Measurements from ENCODE around the gene FNDC10.

Gene FNDC10

DNA sequence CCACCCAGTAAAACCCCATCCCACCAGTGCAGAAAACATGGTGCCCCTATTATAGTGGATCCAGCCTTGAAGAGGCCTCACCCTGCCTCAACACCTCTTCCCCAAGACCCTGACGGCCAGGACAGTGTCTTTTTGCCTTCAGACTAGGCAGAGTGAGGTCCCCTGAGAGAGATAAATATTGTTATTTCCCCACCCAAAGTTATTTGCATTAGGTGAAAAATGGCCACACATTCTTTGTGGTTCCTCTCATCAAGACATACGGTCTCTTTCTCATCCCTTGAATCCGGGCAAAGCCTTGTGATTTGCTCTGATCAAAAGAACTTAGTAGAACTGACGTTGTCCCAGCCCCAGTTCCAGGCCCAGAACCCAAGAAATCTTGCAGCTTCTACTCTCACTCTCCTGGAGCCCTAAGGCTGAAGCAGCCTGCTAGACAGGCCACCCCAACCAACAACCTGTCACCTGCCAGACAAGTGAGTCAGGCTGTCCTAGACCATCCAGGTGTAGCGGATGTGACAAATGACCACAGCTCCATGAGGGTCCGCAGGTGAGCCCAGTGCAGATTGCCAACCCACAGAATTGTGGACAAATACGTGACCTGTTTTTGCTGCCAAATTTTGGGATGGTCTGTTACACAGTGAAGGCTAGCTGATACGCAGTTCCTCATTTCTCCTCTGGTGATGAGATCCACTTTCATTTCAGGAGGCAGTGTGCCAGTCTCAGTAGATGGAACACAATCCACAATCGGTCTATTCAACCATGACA is 17.2 kb downstream of the FNDC10 start:
- no peak for DNase-seq (ENCODE audit: low spot score)
- TF ChIP-seq, protein P1, sequence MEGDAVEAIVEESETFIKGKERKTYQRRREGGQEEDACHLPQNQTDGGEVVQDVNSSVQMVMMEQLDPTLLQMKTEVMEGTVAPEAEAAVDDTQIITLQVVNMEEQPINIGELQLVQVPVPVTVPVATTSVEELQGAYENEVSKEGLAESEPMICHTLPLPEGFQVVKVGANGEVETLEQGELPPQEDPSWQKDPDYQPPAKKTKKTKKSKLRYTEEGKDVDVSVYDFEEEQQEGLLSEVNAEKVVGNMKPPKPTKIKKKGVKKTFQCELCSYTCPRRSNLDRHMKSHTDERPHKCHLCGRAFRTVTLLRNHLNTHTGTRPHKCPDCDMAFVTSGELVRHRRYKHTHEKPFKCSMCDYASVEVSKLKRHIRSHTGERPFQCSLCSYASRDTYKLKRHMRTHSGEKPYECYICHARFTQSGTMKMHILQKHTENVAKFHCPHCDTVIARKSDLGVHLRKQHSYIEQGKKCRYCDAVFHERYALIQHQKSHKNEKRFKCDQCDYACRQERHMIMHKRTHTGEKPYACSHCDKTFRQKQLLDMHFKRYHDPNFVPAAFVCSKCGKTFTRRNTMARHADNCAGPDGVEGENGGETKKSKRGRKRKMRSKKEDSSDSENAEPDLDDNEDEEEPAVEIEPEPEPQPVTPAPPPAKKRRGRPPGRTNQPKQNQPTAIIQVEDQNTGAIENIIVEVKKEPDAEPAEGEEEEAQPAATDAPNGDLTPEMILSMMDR (IDR thresholded peaks at IDR 0.05; ENCODE audit: extremely low read depth, insufficient read depth, missing control alignments): no peak
- in situ Hi-C loops (cut with MboI; ENCODE audit: low pct_unique_long_range_greater_than_20kb, low sequenced_read_pairs, unreplicated experiment): no loop called here

DNA sequence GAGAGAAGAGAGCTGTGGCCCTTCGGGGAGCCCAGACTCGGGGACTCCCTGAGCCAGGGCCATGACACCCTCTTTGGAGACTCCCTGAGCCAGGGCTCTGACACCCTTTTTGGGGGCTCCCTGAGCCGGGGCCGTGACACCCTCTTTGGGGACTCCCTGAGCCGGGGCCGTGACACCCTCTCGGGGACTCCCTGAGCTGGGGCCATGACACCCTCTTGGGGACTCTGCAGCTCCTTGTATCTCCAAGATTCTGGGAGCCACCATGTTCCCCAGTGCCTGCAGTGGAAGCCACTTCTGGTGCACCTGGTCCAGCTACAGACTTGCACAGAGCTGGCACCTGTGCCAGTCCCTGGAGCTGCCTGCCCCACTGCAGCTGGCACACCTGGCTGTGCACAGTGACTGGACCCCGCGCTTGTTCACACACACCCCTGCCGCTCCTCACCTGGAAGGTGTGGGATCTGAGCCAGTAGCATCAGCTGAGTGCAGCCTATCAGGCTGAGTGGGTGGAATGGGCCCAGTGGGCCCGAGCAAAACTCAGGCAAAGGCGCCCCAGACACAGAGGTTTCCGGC is 21.5 kb downstream of the FNDC10 start:
- TF ChIP-seq, protein P1 (IDR thresholded peaks at IDR 0.05; ENCODE audit: extremely low read depth, insufficient read depth, missing control alignments): no peak
- no peak for DNase-seq (ENCODE audit: low spot score)
- in situ Hi-C loops (cut with MboI; ENCODE audit: low pct_unique_long_range_greater_than_20kb, low sequenced_read_pairs, unreplicated experiment): no loop called here

DNA sequence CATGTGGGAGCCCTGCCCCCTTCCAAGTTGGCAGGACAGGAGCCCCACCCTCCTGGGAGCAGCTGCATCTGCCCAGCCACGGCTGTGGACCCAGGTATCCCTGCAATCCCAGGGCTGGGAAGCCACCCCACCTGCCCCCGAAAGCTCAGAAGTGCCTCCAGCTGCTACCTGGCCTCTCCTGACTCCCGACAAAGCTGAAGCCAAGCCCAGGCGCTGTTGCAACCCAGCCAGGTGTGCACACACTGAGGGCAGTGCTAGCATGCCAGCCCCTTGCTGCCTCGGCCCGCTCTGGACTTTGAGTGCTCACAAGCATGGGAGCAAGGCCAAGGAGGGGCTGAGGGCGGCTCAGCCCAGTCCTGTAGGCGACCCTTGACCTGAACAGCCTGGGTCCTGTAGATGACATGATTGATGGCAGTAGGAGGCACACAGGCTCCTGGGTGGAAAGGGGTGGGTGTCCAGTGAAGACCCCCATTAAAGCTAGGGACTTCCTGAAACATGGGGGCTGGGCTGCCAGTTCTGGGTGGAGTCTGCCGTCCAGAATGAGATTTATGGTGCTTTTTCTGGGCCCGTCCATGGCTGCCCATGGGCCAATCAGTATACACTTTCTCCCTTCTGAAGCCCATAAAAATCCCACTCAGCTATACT is 22.4 kb downstream of the FNDC10 start:
- DNase-seq (ENCODE audit: low spot score): no peak
- in situ Hi-C loops (cut with MboI; ENCODE audit: low pct_unique_long_range_greater_than_20kb, low sequenced_read_pairs, unreplicated experiment): no loop called here
- TF ChIP-seq, protein P1 (IDR thresholded peaks at IDR 0.05; ENCODE audit: extremely low read depth, insufficient read depth, missing control alignments): no peak

DNA sequence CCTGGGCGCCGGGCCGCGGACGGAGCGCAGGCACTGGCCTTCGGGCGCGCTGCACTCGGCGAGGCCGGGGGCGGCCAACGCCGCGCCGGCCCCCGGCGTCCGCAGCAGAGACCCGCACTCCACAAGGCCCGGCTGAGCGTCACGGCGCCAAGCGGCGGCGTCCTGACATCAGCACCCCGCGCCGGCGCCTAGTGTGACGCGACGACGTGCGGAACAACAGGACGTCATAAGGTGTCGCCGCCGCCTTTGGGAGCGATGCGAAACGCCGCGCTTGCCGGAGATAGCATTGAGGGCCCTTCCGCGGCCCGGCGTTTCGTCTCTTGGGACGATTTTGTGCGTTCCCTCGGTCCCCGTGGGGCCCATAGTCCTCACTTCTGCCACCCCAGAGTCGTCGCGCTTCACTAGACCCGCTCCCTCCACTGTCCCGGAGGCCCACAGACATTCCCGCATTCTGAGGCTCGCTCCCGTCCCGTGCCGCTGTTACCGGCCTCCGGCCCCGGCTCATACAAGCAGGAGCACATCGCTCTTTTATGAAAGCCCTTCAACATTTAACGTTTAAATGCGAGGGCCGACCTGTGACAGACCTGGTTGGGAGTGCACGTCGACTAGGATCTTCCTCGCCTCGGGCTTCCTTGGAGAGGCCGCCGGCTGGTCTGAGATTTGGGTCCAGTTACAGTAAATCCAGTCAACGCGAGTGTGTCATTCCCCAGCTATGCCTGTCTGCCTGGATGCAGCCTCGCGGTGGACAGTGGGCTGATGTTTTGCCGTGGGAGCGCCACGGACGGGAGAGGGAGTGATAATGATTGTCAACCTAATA is 25.0 kb downstream of the FNDC10 start, which contains the start of gene SSU72:
Gene SSU72 (minus strand): TSS at position 143 of the 817 bp plus-strand sequence. CDS start 306 bp downstream, outside the sequence.
- TF ChIP-seq, protein P1 (IDR thresholded peaks at IDR 0.05; ENCODE audit: extremely low read depth, insufficient read depth, missing control alignments): no peak
- DNase-seq (ENCODE audit: low spot score): peak; percentile 99
- in situ Hi-C loops (cut with MboI; ENCODE audit: low pct_unique_long_range_greater_than_20kb, low sequenced_read_pairs, unreplicated experiment): no loop called here

DNA sequence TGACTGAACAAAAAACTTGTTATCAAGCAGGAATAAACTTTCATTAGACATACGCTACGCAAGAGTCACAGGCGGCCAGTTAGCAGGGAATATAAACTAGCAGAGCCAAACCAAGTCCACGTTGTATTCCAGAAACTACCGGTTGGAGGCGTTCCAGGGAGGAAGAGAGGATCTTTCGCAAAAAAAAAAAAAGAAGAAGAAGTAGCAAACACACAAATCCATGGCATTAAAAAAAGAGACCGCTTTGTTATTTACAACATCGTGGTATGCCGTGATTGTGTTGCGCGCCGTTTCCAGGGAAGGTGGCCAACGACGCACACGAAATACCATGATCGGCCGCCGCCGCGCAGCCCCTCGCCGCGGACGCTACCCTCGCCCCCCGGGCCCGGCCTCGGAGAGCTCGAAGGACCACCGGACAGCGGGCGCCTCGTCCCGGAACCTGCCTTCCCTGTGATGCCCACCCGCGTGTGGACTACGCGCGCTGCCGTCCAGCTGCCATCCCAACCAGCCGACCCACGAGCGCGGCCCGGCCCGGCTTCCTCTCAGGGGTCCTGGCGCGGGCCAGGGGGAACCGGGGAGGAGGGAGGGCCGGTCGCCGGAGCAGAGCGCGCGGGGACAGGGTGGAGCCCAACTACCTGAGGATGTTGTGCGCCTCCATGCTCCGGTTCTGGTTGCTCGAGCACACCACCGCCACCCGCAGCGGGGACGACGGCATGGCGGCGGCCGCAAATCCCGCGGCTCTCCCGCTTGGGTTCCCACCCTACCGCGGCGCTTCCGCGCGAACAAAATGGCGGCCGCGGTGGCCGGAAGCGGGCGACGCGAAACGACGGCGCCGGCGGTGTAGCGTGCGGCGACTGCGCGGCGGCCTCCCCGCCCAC is 25.9 kb downstream of the FNDC10 start:
- in situ Hi-C loops (cut with MboI; ENCODE audit: low pct_unique_long_range_greater_than_20kb, low sequenced_read_pairs, unreplicated experiment): no loop called here
- TF ChIP-seq, protein P1 (IDR thresholded peaks at IDR 0.05; ENCODE audit: extremely low read depth, insufficient read depth, missing control alignments): peak; percentile 21
- DNase-seq (ENCODE audit: low spot score): peak; percentile 90

Measured in GM13977 (cell line).